AG04450 (cell line): ENCODE results near the gene LMNB1. TPM values are rescaled to one million over a fixed set of nuclear protein-coding genes. Genes with fewer than 3 reads are reported as not detected.

Experiments used
- CTCF ChIA-PET: fragments of 300-600, 350-600 bp; formaldehyde crosslinking; extraction: SDS; loops from one replicate; lab custom pipeline; 2022; ENCODE audit warnings: antibody characterized with exemption, inconsistent platforms; lab: Charles Lee
- POLR2A ChIA-PET: fragments of 350-600 bp; formaldehyde crosslinking; extraction: SDS; loops from one replicate; lab custom pipeline; 2021; ENCODE audit warnings: antibody characterized with exemption, inconsistent platforms; lab: Yijun Ruan, JAX
- DNase-seq: peaks from one replicate; pipeline ENCODE4 v3.0.0-alpha.2; 2011; ENCODE audit warnings: low read depth, low spot score
- H3K27ac ChIP-seq: one replicate; pipeline ENCODE4 v1.5.1; 2012; ENCODE audit warnings: low read depth, low read length, control low read depth
- H3K27me3 ChIP-seq: one replicate; pipeline ENCODE4 v1.6.0; 2012; ENCODE audit warnings: low read length; ENCODE audit not compliant: control insufficient read depth, insufficient read depth
- H3K4me3 ChIP-seq: 2 replicates; pipeline ENCODE4 v1.5.1; 2011; ENCODE audit warnings: mild to moderate bottlenecking, low read depth, low read length, control low read depth
- H3K9me3 ChIP-seq: 2 replicates; pipeline ENCODE4 v1.5.1; 2012; ENCODE audit warnings: low read length; ENCODE audit not compliant: control insufficient read depth, insufficient read depth
- CTCF ChIP-seq: IDR thresholded peaks from 2 replicates; pipeline ENCODE4 v1.5.1; 2011; ENCODE audit warnings: low read depth, low read length, control low read depth, inconsistent platforms
- polyA plus RNA-seq: library from polyadenylated mRNA; depleted of rRNA; stranded (reverse); fragments of >200 nt; gene quantifications from 2 replicates; pipeline ENCODE4 v1.2.3, GENCODE V29; 2011

LMNB1 gene
- polyA plus RNA-seq, 1 experiment, result 17.2 TPM

- CTCF ChIA-PET, result no interaction called here
Measured at GRCh38 chr5:126742425-126742824, 34.5 kb upstream of the LMNB1 start.

DNA sequence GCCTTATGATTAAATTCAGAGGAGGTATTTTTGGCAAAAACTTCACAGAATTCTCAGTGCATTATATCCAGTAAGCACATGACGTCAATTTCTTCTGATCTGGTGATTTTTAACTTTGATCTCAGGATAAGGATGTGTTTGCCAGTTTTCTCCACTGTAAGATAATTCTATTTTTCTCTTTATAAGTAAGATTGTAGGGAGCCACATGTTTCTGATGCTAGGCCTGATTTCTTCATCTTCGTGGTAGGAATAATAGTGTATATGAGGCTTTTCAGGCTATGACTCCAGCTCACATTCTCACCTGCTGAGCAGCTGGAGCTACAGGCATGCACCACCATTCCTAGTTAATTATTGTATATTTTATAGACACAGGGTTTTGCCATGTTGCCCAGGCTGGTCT, 32.1 kb upstream of the LMNB1 start:
- ChIA-PET POLR2A (no interaction called here), CTCF (no interaction called here)
- Histone ChIP-seq H3K27me3 (no peaks in the 10 kb centered on the region), H3K9me3 (no peaks in the 10 kb centered on the region), H3K27ac (no peak overlapping the region), H3K4me3 (no peak overlapping the region)
- TF ChIP-seq CTCF, result no peak
- no peak for DNase-seq

More at GRCh38 chr5:126742425-126742824, 34.5 kb upstream of the LMNB1 start:
- H3K27me3 ChIP-seq, result no peaks in the 10 kb centered on the region
- no peak overlapping the region for H3K4me3 ChIP-seq
- POLR2A ChIA-PET, result no interaction called here
- H3K27ac ChIP-seq, result no peak overlapping the region
- TF ChIP-seq CTCF, result no peak
- DNase-seq, result no peak
- H3K9me3 ChIP-seq, result no peaks in the 10 kb centered on the region

GRCh38 chr5:126745259-126745992, 31.5 kb upstream of the LMNB1 start:
- TF ChIP-seq CTCF, result no peak
- no peak overlapping the region for H3K4me3 ChIP-seq
- CTCF ChIA-PET, result no interaction called here
- no peaks in the 10 kb centered on the region for H3K27me3 ChIP-seq
- H3K27ac ChIP-seq, result no peak overlapping the region
- no peak for DNase-seq
- POLR2A ChIA-PET, result no interaction called here
- no peaks in the 10 kb centered on the region for H3K9me3 ChIP-seq

DNA sequence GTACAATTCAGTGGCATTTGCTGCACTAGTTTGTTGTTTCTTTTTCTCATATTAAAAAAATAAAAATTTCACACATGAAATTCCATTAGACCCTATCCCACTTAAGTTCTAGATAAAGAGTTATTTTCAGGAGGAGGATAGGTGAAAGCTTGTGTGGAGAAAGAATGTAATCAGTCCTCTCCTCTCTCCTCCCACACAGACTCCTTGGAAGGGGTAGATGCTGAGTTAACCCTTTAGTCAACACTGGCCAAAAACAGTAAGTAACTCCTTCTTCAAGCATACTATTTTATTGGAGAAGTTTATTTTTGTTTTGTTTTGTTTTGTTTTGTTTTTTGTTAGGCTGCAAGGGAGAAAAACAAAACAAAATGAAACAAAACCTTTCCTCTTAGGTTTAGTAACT, 30.6 kb upstream of the LMNB1 start:
- CTCF ChIA-PET, result no interaction called here
- Histone ChIP-seq H3K27ac (no peak overlapping the region), H3K4me3 (no peak overlapping the region), H3K9me3 (no peaks in the 10 kb centered on the region), H3K27me3 (no peaks in the 10 kb centered on the region)
- no peak for TF ChIP-seq CTCF
- POLR2A ChIA-PET, result no interaction called here
- DNase-seq, result no peak

- ChIA-PET CTCF (no interaction called here), POLR2A (no interaction called here)
- Histone ChIP-seq H3K4me3 (no peak overlapping the region), H3K9me3 (no peaks in the 10 kb centered on the region), H3K27ac (no peak overlapping the region), H3K27me3 (no peaks in the 10 kb centered on the region)
- TF ChIP-seq CTCF, result no peak
- DNase-seq, result no peak
Measured at GRCh38 chr5:126752081-126752785, 24.7 kb upstream of the LMNB1 start.
